ENCODE data around the gene APBA2. TPM values are rescaled to one million over a fixed set of nuclear protein-coding genes. Genes with fewer than 3 reads are reported as not detected.

APBA2 gene
- total and polyA plus RNA-seq, 7 donors, result 0.06 to 0.36 (median 0.08) TPM; not detected in 2

DNA sequence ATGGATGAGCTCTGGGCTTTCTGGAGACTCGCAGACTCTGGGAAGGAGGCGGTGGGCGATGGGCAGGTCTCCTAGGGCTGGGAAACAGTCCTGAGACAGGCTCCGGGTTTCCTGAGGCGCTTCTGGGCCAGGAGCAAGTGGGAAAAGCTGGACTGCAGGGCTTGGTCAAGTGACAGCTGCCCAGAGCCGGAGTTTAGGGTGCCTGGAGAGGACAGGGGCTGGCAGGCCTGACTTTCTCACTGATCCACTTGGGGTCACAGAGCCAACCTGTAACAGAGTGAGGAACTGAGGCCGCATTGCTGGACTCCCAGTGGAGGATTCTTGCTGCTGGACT, 107.9 kb downstream of the APBA2 start:
- no peak overlapping the region for H3K4me3 ChIP-seq
- H3K27ac ChIP-seq, result no peak overlapping the region
- TF ChIP-seq, protein P1, sequence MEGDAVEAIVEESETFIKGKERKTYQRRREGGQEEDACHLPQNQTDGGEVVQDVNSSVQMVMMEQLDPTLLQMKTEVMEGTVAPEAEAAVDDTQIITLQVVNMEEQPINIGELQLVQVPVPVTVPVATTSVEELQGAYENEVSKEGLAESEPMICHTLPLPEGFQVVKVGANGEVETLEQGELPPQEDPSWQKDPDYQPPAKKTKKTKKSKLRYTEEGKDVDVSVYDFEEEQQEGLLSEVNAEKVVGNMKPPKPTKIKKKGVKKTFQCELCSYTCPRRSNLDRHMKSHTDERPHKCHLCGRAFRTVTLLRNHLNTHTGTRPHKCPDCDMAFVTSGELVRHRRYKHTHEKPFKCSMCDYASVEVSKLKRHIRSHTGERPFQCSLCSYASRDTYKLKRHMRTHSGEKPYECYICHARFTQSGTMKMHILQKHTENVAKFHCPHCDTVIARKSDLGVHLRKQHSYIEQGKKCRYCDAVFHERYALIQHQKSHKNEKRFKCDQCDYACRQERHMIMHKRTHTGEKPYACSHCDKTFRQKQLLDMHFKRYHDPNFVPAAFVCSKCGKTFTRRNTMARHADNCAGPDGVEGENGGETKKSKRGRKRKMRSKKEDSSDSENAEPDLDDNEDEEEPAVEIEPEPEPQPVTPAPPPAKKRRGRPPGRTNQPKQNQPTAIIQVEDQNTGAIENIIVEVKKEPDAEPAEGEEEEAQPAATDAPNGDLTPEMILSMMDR (IDR thresholded peaks at IDR 0.05), result no peak
- WGBS, 3 donors, result 79 to 84% (median 81%) methylated on average over 7 of the region's 7 CpGs
- H3K36me3 ChIP-seq (ENCODE audit: insufficient read depth in 1 of 2, low read depth in 1 of 2), result no peaks in the 10 kb centered on the region
- H3K9me3 ChIP-seq, result no peaks in the 10 kb centered on the region
- ATAC-seq, result no peak
- peaks cover 0 to 2% (median 0%) of the 10 kb centered on the region in 3 donors for H3K27me3 ChIP-seq (ENCODE audit: insufficient read depth in 3 of 3, low read length in 2 of 3)
- intact Hi-C loops (cut with DNase I), result loop anchor here in 1 of 2 donors (5.0 kb wide), 1 partner anchor 1231 kb away; no protein-coding TSS in a partner anchor
- H3K4me1 ChIP-seq, result no peaks in the 10 kb centered on the region
- DNase-seq, result no peak

GRCh38 chr15:28994142-28994830, 108.5 kb downstream of the APBA2 start:
- no peak overlapping the region for H3K4me3 ChIP-seq
- no peaks in the 10 kb centered on the region for H3K36me3 ChIP-seq (ENCODE audit: insufficient read depth in 1 of 2, low read depth in 1 of 2)
- no peak for ATAC-seq
- intact Hi-C loops (cut with DNase I), result loop anchor here in 1 of 2 donors (5.0 kb wide), 1 partner anchor 1232 kb away; no protein-coding TSS in a partner anchor
- DNase-seq, result no peak
- no peaks in the 10 kb centered on the region for H3K9me3 ChIP-seq
- TF ChIP-seq, protein P1 (IDR thresholded peaks at IDR 0.05), result no peak
- H3K4me1 ChIP-seq, result no peaks in the 10 kb centered on the region
- H3K27me3 ChIP-seq (ENCODE audit: insufficient read depth in 3 of 3, low read length in 2 of 3), result no peaks in the 10 kb centered on the region
- no peak overlapping the region for H3K27ac ChIP-seq
- 75 to 80% (median 77%) methylated on average over 14 of the region's 14 CpGs for WGBS, 3 donors

DNA sequence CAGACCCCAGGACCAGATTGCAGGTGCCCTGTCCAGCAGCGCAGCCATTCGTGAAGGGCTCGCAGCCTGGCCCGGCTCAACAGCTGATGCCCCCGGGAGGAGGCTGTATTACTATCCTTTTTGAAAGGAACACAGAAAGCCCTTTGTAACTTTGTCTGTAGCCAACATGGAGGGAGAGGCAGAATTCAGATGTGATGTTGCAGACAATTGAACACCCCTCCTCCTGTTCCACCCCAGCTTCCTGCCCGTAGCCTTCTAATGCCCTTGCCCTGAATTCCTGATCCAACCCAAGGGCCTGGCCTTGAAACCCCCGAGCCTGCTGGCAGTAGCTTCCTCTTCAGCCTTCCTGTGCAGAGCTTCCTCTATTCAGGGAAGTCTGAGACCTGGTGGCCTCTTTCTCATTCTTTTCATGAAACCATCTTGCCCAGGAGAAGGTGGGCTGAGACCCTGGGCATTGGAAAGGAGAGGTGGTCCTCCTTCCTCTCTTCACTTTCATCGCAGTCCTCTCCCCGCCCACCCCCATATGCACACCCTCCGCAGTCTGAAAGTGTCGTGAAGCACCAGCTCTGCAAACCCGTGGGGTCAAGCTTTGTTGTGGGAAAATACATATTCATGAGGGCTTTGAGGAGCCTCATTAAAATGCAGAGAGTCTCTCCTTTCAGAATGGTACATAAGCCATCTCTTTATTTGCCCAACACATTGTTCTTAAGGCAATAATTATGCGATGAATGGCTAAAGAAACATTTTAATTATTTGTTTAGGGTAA, 109.2 kb downstream of the APBA2 start:
- Histone ChIP-seq H3K4me3 (no peak overlapping the region), H3K27me3 (ENCODE audit: insufficient read depth in 3 of 3, low read length in 2 of 3) (no peaks in the 10 kb centered on the region), H3K36me3 (ENCODE audit: insufficient read depth in 1 of 2, low read depth in 1 of 2) (no peaks in the 10 kb centered on the region), H3K9me3 (no peaks in the 10 kb centered on the region), H3K27ac (no peak overlapping the region), H3K4me1 (no peaks in the 10 kb centered on the region)
- 70 to 76% (median 70%) methylated on average over 13 of the region's 13 CpGs for whole genome bisulfite sequencing, 3 donors
- DNase-seq, result no peak
- TF ChIP-seq, protein P1 (IDR thresholded peaks at IDR 0.05), result no peak
- intact Hi-C loops (cut with DNase I), result loop anchor here in 1 of 2 donors (5.0 kb wide), 1 partner anchor 1233 kb away; no protein-coding TSS in a partner anchor
- no peak for ATAC-seq

DNA sequence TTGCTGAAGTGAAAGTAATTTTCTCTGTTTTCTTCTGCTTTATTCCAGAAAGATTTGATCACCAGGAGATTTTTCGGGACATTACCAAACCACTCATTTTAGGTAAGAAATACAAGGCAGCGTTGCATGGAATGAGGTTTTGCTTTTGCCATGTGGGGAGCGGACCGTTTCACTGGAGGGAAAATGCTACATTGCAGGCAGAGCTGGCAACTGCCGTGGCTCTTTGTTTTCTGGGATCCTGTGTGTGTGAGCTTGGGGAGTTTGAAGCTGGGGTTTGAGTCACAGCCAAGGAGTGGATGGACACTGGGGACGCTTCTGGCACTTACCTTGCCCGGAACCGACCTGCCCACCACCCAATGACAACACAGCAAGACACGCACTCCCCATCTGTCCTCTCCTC, 109.9 kb downstream of the APBA2 start:
- Histone ChIP-seq H3K9me3 (no peaks in the 10 kb centered on the region), H3K4me3 (no peak overlapping the region), H3K27me3 (ENCODE audit: insufficient read depth in 3 of 3, low read length in 2 of 3) (no peaks in the 10 kb centered on the region), H3K27ac (no peak overlapping the region), H3K36me3 (ENCODE audit: insufficient read depth in 1 of 2, low read depth in 1 of 2) (no peaks in the 10 kb centered on the region), H3K4me1 (no peaks in the 10 kb centered on the region)
- intact Hi-C loops (cut with DNase I), result no loop called here
- TF ChIP-seq, protein P1 (IDR thresholded peaks at IDR 0.05), result no peak
- DNase-seq (no peak), ATAC-seq (no peak)
- WGBS, 3 donors, result 83 to 89% (median 85%) methylated on average over 9 of the region's 9 CpGs

Measured in psoas muscle (tissue), 8 donors.